Chondrocyte (in vitro differentiated cells): ENCODE measurements around the gene FAM200C. TPM values are rescaled to one million over a fixed set of nuclear protein-coding genes. Genes with fewer than 3 reads are reported as not detected.

Experiments used
- DNase-seq: peaks from one replicate; pipeline ENCODE4 v3.0.0; 2021; ENCODE audit warnings: mixed read lengths, low spot score
- H3K27ac Mint-ChIP-seq: one replicate; pipeline ENCODE4 v1.8.0; 2021; ENCODE audit warnings: mild to moderate bottlenecking, moderate library complexity, mixed read lengths; ENCODE audit not compliant: unreplicated experiment
- H3K27me3 Mint-ChIP-seq: 2 replicates; pipeline ENCODE4 v1.8.0; 2021; ENCODE audit warnings: low read depth, mixed read lengths
- H3K36me3 Mint-ChIP-seq: 2 replicates; pipeline ENCODE4 v1.8.0; 2021; ENCODE audit warnings: low read depth, mixed read lengths
- H3K4me1 Mint-ChIP-seq: 2 replicates; pipeline ENCODE4 v1.8.0; 2021; ENCODE audit warnings: low read depth, mild to moderate bottlenecking, mixed read lengths
- H3K4me3 Mint-ChIP-seq: one replicate; pipeline ENCODE4 v1.8.0; 2021; ENCODE audit warnings: mild to moderate bottlenecking, moderate library complexity, mixed read lengths; ENCODE audit not compliant: unreplicated experiment
- H3K9me3 Mint-ChIP-seq: 2 replicates; pipeline ENCODE4 v1.8.0; 2021; ENCODE audit warnings: low read depth, mixed read lengths
- total RNA-seq: library from RNA; stranded (reverse); gene quantifications from 3 replicates; pipeline ENCODE4 v1.2.1, GENCODE V29; 2021
- TF ChIP-seq, protein P1 (sequence below): fragments of 200-600 bp; sonication (generic); IDR thresholded peaks from 2 replicates; pipeline ENCODE4 v1.5.0; 2021; ENCODE audit warnings: antibody characterized with exemption, mild to moderate bottlenecking, moderate library complexity

FAM200C gene
- total RNA-seq, 1 donor from 2014 or later = 4.1 TPM

DNA sequence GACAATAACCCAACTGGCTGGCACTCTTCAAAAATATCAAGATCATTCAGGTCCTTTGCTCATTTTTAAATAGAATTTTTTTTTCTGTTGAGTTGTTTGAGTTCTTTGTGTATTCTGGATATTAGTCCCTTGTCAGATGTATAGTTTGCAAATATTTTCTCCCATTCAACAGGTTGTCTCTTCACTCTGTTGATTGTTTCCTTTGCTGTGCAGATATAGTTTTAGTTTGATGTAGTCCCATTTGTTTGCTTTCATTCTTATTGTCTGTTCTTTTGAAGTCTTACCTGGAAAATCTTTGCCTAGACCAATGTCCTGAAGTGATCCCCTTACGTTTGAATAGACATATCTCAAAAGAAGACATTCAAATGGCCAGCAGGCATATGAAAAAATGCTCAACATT, 44.6 kb upstream of the FAM200C start:
- H3K27ac Mint-ChIP-seq = no peak overlapping the region
- no peaks in the 10 kb centered on the region for H3K4me1 Mint-ChIP-seq
- TF ChIP-seq, protein P1, sequence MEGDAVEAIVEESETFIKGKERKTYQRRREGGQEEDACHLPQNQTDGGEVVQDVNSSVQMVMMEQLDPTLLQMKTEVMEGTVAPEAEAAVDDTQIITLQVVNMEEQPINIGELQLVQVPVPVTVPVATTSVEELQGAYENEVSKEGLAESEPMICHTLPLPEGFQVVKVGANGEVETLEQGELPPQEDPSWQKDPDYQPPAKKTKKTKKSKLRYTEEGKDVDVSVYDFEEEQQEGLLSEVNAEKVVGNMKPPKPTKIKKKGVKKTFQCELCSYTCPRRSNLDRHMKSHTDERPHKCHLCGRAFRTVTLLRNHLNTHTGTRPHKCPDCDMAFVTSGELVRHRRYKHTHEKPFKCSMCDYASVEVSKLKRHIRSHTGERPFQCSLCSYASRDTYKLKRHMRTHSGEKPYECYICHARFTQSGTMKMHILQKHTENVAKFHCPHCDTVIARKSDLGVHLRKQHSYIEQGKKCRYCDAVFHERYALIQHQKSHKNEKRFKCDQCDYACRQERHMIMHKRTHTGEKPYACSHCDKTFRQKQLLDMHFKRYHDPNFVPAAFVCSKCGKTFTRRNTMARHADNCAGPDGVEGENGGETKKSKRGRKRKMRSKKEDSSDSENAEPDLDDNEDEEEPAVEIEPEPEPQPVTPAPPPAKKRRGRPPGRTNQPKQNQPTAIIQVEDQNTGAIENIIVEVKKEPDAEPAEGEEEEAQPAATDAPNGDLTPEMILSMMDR = no peak
- H3K36me3 Mint-ChIP-seq = peaks cover 5% of the 10 kb centered on the region
- peaks cover 34% of the 10 kb centered on the region for H3K27me3 Mint-ChIP-seq
- no peak overlapping the region for H3K4me3 Mint-ChIP-seq
- H3K9me3 Mint-ChIP-seq = no peaks in the 10 kb centered on the region
- DNase-seq = no peak

DNA sequence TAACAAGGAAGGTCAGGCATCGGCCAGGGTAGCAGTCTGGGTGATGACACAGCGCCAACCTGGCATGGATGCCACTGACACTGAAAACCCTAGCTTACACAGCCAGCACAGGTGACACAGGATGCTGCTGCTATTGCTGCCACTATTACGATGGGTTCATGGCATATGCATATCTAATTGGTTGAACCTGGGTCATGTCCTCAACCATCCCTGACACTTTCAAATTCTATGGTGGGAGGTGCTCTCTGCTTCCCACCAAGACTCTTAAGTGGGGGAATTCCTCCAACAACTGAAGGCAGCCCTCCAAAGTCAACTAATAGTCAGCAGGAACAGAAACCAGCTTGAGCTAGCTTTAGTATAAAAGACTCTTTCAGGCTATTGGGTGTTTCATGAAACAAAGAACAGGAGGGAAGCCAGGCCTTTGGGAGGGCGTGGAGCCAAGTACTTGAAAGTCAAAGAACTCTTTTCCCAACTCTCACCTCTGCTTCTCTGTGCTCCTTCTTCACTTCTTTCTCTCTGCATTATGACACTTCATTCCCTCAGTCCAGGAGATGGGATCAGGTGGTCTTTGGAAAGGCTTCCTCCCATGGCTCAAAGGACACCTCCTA, 43.1 kb upstream of the FAM200C start:
- TF ChIP-seq, protein P1 = no peak
- H3K27me3 Mint-ChIP-seq = peaks cover 37% of the 10 kb centered on the region
- no peak overlapping the region for H3K4me3 Mint-ChIP-seq
- no peak overlapping the region for H3K27ac Mint-ChIP-seq
- peaks cover 4% of the 10 kb centered on the region for H3K36me3 Mint-ChIP-seq
- H3K4me1 Mint-ChIP-seq = peaks cover 10% of the 10 kb centered on the region
- DNase-seq = no peak
- no peaks in the 10 kb centered on the region for H3K9me3 Mint-ChIP-seq

DNA sequence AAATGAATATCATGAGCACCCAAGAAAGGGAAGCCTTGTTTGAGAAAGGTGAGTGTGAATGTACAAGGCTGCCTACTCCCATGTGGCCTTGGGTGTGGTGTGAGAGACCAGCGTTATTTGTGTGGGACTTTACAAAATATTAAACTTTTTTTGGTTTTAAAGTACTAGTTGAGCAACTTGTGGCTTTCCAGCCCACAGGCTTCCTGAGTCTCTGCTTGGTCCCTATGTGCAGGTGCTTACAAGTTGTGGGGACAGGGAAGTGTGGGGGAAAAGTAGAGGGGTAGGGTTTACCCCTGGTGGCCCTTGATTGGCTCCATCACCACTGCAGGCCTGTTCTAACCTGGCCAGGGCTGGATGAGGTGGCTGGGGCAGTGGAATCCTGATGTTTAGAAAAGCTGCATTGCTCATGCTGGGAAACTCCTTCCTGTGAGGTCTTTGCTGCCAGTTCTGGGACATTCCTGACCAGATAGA, 41.5 kb upstream of the FAM200C start:
- peaks cover 33% of the 10 kb centered on the region for H3K27me3 Mint-ChIP-seq
- no peak overlapping the region for H3K27ac Mint-ChIP-seq
- no peaks in the 10 kb centered on the region for H3K9me3 Mint-ChIP-seq
- TF ChIP-seq, protein P1 = no peak
- DNase-seq = no peak
- H3K4me3 Mint-ChIP-seq = no peak overlapping the region
- H3K4me1 Mint-ChIP-seq = peaks cover 10% of the 10 kb centered on the region
- H3K36me3 Mint-ChIP-seq = no peaks in the 10 kb centered on the region

GRCh38 chr5:160439205-160439600, 39.3 kb upstream of the FAM200C start:
- peaks cover 33% of the 10 kb centered on the region for H3K27me3 Mint-ChIP-seq

GRCh38 chr5:160438316-160439204, 38.7 kb upstream of the FAM200C start:
- no peaks in the 10 kb centered on the region for H3K9me3 Mint-ChIP-seq
- H3K4me3 Mint-ChIP-seq = peak overlapping the region; percentile 76
- DNase-seq = no peak
- peaks cover 10% of the 10 kb centered on the region for H3K4me1 Mint-ChIP-seq
- no peaks in the 10 kb centered on the region for H3K36me3 Mint-ChIP-seq
- no peak overlapping the region for H3K27ac Mint-ChIP-seq
- H3K27me3 Mint-ChIP-seq = peaks cover 27% of the 10 kb centered on the region
- TF ChIP-seq, protein P1 = peak; percentile 80

More at GRCh38 chr5:160439205-160439600, 39.3 kb upstream of the FAM200C start:
- H3K36me3 Mint-ChIP-seq = no peaks in the 10 kb centered on the region
- H3K27ac Mint-ChIP-seq = peak overlapping the region; percentile 58
- no peak for DNase-seq
- peaks cover 10% of the 10 kb centered on the region for H3K4me1 Mint-ChIP-seq
- TF ChIP-seq, protein P1 = peak; percentile 87
- H3K4me3 Mint-ChIP-seq = peak overlapping the region; percentile 76
- H3K9me3 Mint-ChIP-seq = no peaks in the 10 kb centered on the region
